ENCODE results near the gene ARFGAP1.
A peak's percentile ranks its signal among the peaks of the same experiment; 100 is the strongest.

The ARFGAP1 gene

GRCh38 chr20:63273635-63274380, 1.2 kb downstream of the ARFGAP1 start:
- peaks cover 22% of the 10 kb centered on the region for H3K36me3 ChIP-seq (replicated peaks; ENCODE audit: low read depth, low read length)
- H3K27me3 ChIP-seq (ENCODE audit: low read depth, low read length), result no peaks in the 10 kb centered on the region
- peak overlapping the region; percentile 95 for H3K4me2 ChIP-seq (ENCODE audit: low read length)
- H2AFZ ChIP-seq (ENCODE audit: low read depth, low read length), result no peak overlapping the region
- H3K79me2 ChIP-seq (ENCODE audit: low read length), result peaks cover 51% of the 10 kb centered on the region
- peak overlapping the region; percentile 92 for H3K9ac ChIP-seq (ENCODE audit: low read length)
- no peaks in the 10 kb centered on the region for H3K9me3 ChIP-seq (ENCODE audit: insufficient read depth, low read length)
- peaks cover 14% of the 10 kb centered on the region for H3K4me1 ChIP-seq (ENCODE audit: low read length)
- H3K4me3 ChIP-seq (ENCODE audit: low read length), result peak overlapping the region; percentile 97
- peaks cover 30% of the 10 kb centered on the region for H4K20me1 ChIP-seq (ENCODE audit: insufficient read depth, low read length)
- TF ChIP-seq EZH2phosphoT487 (IDR thresholded peaks at IDR 0.05; ENCODE audit: low read depth), result no peak
- TF ChIP-seq, protein P1, sequence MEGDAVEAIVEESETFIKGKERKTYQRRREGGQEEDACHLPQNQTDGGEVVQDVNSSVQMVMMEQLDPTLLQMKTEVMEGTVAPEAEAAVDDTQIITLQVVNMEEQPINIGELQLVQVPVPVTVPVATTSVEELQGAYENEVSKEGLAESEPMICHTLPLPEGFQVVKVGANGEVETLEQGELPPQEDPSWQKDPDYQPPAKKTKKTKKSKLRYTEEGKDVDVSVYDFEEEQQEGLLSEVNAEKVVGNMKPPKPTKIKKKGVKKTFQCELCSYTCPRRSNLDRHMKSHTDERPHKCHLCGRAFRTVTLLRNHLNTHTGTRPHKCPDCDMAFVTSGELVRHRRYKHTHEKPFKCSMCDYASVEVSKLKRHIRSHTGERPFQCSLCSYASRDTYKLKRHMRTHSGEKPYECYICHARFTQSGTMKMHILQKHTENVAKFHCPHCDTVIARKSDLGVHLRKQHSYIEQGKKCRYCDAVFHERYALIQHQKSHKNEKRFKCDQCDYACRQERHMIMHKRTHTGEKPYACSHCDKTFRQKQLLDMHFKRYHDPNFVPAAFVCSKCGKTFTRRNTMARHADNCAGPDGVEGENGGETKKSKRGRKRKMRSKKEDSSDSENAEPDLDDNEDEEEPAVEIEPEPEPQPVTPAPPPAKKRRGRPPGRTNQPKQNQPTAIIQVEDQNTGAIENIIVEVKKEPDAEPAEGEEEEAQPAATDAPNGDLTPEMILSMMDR (IDR thresholded peaks at IDR 0.05; ENCODE audit: low read depth, low read length), result no peak
- H3K27ac ChIP-seq (ENCODE audit: low read length), result peak overlapping the region; percentile 22

- no peaks in the 10 kb centered on the region for H3K27me3 ChIP-seq (ENCODE audit: low read depth, low read length)
- peaks cover 30% of the 10 kb centered on the region for H4K20me1 ChIP-seq (ENCODE audit: insufficient read depth, low read length)
- H2AFZ ChIP-seq (ENCODE audit: low read depth, low read length), result no peak overlapping the region
- H3K36me3 ChIP-seq (replicated peaks; ENCODE audit: low read depth, low read length), result peaks cover 26% of the 10 kb centered on the region
- peak overlapping the region; percentile 95 for H3K4me2 ChIP-seq (ENCODE audit: low read length)
- H3K27ac ChIP-seq (ENCODE audit: low read length), result no peak overlapping the region
- no peak overlapping the region for H3K4me3 ChIP-seq (ENCODE audit: low read length)
- peaks cover 14% of the 10 kb centered on the region for H3K4me1 ChIP-seq (ENCODE audit: low read length)
- no peaks in the 10 kb centered on the region for H3K9me3 ChIP-seq (ENCODE audit: insufficient read depth, low read length)
- H3K9ac ChIP-seq (ENCODE audit: low read length), result no peak overlapping the region
- TF ChIP-seq EZH2phosphoT487 (IDR thresholded peaks at IDR 0.05; ENCODE audit: low read depth), result no peak
- TF ChIP-seq, protein P1 (IDR thresholded peaks at IDR 0.05; ENCODE audit: low read depth, low read length), result no peak
- peaks cover 51% of the 10 kb centered on the region for H3K79me2 ChIP-seq (ENCODE audit: low read length)
These were observed 2.0 kb downstream of the ARFGAP1 start for GRCh38 chr20:63274381-63275228.

GRCh38 chr20:63275825-63276224, 3.2 kb downstream of the ARFGAP1 start:
- Histone ChIP-seq H3K36me3 (replicated peaks; ENCODE audit: low read depth, low read length) (peaks cover 28% of the 10 kb centered on the region), H3K9ac (ENCODE audit: low read length) (no peak overlapping the region), H3K27ac (ENCODE audit: low read length) (no peak overlapping the region), H3K4me3 (ENCODE audit: low read length) (no peak overlapping the region), H3K4me2 (ENCODE audit: low read length) (no peak overlapping the region), H3K4me1 (ENCODE audit: low read length) (peaks cover 14% of the 10 kb centered on the region), H2AFZ (ENCODE audit: low read depth, low read length) (no peak overlapping the region), H4K20me1 (ENCODE audit: insufficient read depth, low read length) (peaks cover 30% of the 10 kb centered on the region), H3K79me2 (ENCODE audit: low read length) (peaks cover 51% of the 10 kb centered on the region), H3K9me3 (ENCODE audit: insufficient read depth, low read length) (no peaks in the 10 kb centered on the region), H3K27me3 (ENCODE audit: low read depth, low read length) (no peaks in the 10 kb centered on the region)
- TF ChIP-seq, protein P1 (IDR thresholded peaks at IDR 0.05; ENCODE audit: low read depth, low read length), result no peak
- no peak for TF ChIP-seq EZH2phosphoT487 (IDR thresholded peaks at IDR 0.05; ENCODE audit: low read depth)

GRCh38 chr20:63276956-63277355, 4.3 kb downstream of the ARFGAP1 start:
- Histone ChIP-seq H3K36me3 (replicated peaks; ENCODE audit: low read depth, low read length) (peaks cover 30% of the 10 kb centered on the region), H3K27me3 (ENCODE audit: low read depth, low read length) (no peaks in the 10 kb centered on the region), H3K9ac (ENCODE audit: low read length) (no peak overlapping the region), H3K4me3 (ENCODE audit: low read length) (no peak overlapping the region), H3K4me2 (ENCODE audit: low read length) (no peak overlapping the region), H4K20me1 (ENCODE audit: insufficient read depth, low read length) (peaks cover 33% of the 10 kb centered on the region), H3K27ac (ENCODE audit: low read length) (no peak overlapping the region), H3K9me3 (ENCODE audit: insufficient read depth, low read length) (no peaks in the 10 kb centered on the region), H3K79me2 (ENCODE audit: low read length) (peaks cover 51% of the 10 kb centered on the region), H3K4me1 (ENCODE audit: low read length) (peaks cover 9% of the 10 kb centered on the region), H2AFZ (ENCODE audit: low read depth, low read length) (no peak overlapping the region)
- TF ChIP-seq, protein P1 (IDR thresholded peaks at IDR 0.05; ENCODE audit: low read depth, low read length), result no peak
- no peak for TF ChIP-seq EZH2phosphoT487 (IDR thresholded peaks at IDR 0.05; ENCODE audit: low read depth)
